Erythroblast (primary cell): Measurements from ENCODE around the gene ACTMAP.

Experiments
- GATA1 ChIP-seq: IDR thresholded peaks from 2 replicates; pipeline ENCODE4 v1.6.1; 2011; ENCODE audit warnings: low read depth, mild to moderate bottlenecking, control low read depth, low read length, moderate library complexity
- POLR2A ChIP-seq: IDR thresholded peaks from 2 replicates; pipeline ENCODE4 v1.6.1; 2011; ENCODE audit warnings: mild to moderate bottlenecking, low read length

DNA sequence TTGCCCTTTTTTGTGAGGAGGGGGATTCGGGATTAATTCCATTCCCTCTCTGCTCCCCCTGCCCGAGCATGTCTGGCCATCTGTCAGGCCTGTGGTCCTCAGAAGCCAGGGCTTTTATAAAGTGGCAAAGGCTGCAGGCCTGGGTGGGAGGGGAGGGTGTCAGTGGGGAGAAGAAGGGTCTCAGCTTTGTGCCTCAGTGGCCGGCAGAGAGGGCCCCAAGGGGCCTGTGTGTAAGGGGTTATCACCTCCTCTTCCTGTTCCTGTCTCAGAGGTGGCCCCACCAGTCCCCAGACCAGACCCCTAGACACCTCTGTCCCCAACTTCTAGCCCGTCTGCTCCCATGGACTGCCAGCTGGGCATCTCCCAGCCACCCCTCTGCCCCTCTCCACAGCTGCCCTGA lies 56.4 kb downstream of the ACTMAP start:
- TF ChIP-seq POLR2A (no peak), GATA1 (no peak)
